SK-N-MC (cell line): ENCODE measurements around the gene SERPINA3.

Source experiments
- DNase-seq: peaks from one replicate; pipeline ENCODE4 v3.0.0-alpha.2; 2011; ENCODE audit warnings: low read depth, low spot score
- H3K27ac ChIP-seq: fragments of 200-600 bp; sonication (generic); 2 replicates; pipeline ENCODE4 v1.5.1; 2016; ENCODE audit warnings: mixed run types
- H3K36me3 ChIP-seq: fragments of 200-600 bp; sonication (generic); 2 replicates; pipeline ENCODE4 v1.6.1; 2017; ENCODE audit warnings: antibody characterized with exemption, low read length, mixed read lengths; ENCODE audit not compliant: insufficient read depth
- H3K4me3 ChIP-seq: fragments of 200-600 bp; sonication (generic); 2 replicates; pipeline ENCODE4 v1.5.1; 2016
- H3K9ac ChIP-seq: fragments of 200-600 bp; sonication (generic); 2 replicates; pipeline ENCODE4 v1.8.0; 2017; ENCODE audit warnings: mixed run types, mixed read lengths; ENCODE audit not compliant: insufficient read length
- H3K9me3 ChIP-seq: fragments of 200-600 bp; sonication (generic); 2 replicates; pipeline ENCODE4 v1.6.1; 2017; ENCODE audit warnings: low read depth, mild to moderate bottlenecking, antibody characterized with exemption, low read length, moderate library complexity, mixed read lengths
- EZH2 ChIP-seq: fragments of 200-600 bp; sonication (generic); IDR thresholded peaks from one replicate; pipeline ENCODE4 v1.6.1; 2017; ENCODE audit warnings: antibody characterized with exemption
- FOXP2 ChIP-seq: optimal IDR thresholded peaks from 2 replicates; pipeline ENCODE3; 2011; ENCODE audit warnings: mild to moderate bottlenecking, moderate library complexity; ENCODE audit not compliant: insufficient read depth; ENCODE audit errors: extremely low read length, control extremely low read depth
- POLR2AphosphoS5 ChIP-seq: IDR thresholded peaks from 2 replicates; pipeline ENCODE4 v1.6.1; 2012; ENCODE audit warnings: mild to moderate bottlenecking, low read depth, low read length, borderline replicate concordance

Gene SERPINA3

GRCh38 chr14:94649543-94650443, 37.6 kb downstream of the SERPINA3 start:
- Histone ChIP-seq H3K36me3 (no peaks in the 10 kb centered on the region), H3K9me3 (no peaks in the 10 kb centered on the region), H3K9ac (no peak overlapping the region), H3K4me3 (no peak overlapping the region), H3K27ac (no peak overlapping the region)
- no peak for TF ChIP-seq POLR2AphosphoS5
- no peak for TF ChIP-seq EZH2
- TF ChIP-seq FOXP2, result no peak
- DNase-seq, result no peak

GRCh38 chr14:94650444-94650775, 38.2 kb downstream of the SERPINA3 start:
- Histone ChIP-seq H3K27ac (no peak overlapping the region), H3K36me3 (no peaks in the 10 kb centered on the region), H3K9me3 (no peaks in the 10 kb centered on the region), H3K9ac (no peak overlapping the region), H3K4me3 (no peak overlapping the region)
- TF ChIP-seq POLR2AphosphoS5 (no peak), EZH2 (no peak)
- DNase-seq, result no peak

- DNase-seq, result no peak
- no peak overlapping the region for H3K9ac ChIP-seq
- H3K9me3 ChIP-seq, result no peaks in the 10 kb centered on the region
- H3K27ac ChIP-seq, result no peak overlapping the region
- no peak overlapping the region for H3K4me3 ChIP-seq
- H3K36me3 ChIP-seq, result no peaks in the 10 kb centered on the region
- TF ChIP-seq FOXP2 (no peak), POLR2AphosphoS5 (no peak), EZH2 (no peak)
These were observed 38.9 kb downstream of the SERPINA3 start for GRCh38 chr14:94650806-94651805.

GRCh38 chr14:94653321-94653720, 41.1 kb downstream of the SERPINA3 start:
- H3K4me3 ChIP-seq, result no peak overlapping the region
- no peak overlapping the region for H3K27ac ChIP-seq
- H3K9ac ChIP-seq, result no peak overlapping the region
- DNase-seq, result no peak
- no peaks in the 10 kb centered on the region for H3K9me3 ChIP-seq
- TF ChIP-seq POLR2AphosphoS5, result no peak
- no peak for TF ChIP-seq EZH2
- TF ChIP-seq FOXP2, result no peak
- H3K36me3 ChIP-seq, result no peaks in the 10 kb centered on the region

GRCh38 chr14:94654071-94654861, 42.1 kb downstream of the SERPINA3 start:
- no peak overlapping the region for H3K9ac ChIP-seq

GRCh38 chr14:94655169-94655710, 43.0 kb downstream of the SERPINA3 start:
- Histone ChIP-seq H3K9ac (no peak overlapping the region), H3K36me3 (no peaks in the 10 kb centered on the region), H3K27ac (no peak overlapping the region), H3K9me3 (no peaks in the 10 kb centered on the region), H3K4me3 (no peak overlapping the region)
- no peak for DNase-seq
- TF ChIP-seq FOXP2 (no peak), EZH2 (no peak), POLR2AphosphoS5 (no peak)

More at GRCh38 chr14:94654071-94654861, 42.1 kb downstream of the SERPINA3 start:
- no peaks in the 10 kb centered on the region for H3K36me3 ChIP-seq
- H3K4me3 ChIP-seq, result no peak overlapping the region
- no peak for DNase-seq
- TF ChIP-seq POLR2AphosphoS5 (no peak), FOXP2 (no peak), EZH2 (no peak)
- no peaks in the 10 kb centered on the region for H3K9me3 ChIP-seq
- H3K27ac ChIP-seq, result no peak overlapping the region

- Histone ChIP-seq H3K9me3 (no peaks in the 10 kb centered on the region), H3K4me3 (no peak overlapping the region), H3K27ac (no peak overlapping the region), H3K36me3 (no peaks in the 10 kb centered on the region), H3K9ac (no peak overlapping the region)
- DNase-seq, result no peak
- TF ChIP-seq FOXP2, result no peak
- TF ChIP-seq EZH2, result no peak
- no peak for TF ChIP-seq POLR2AphosphoS5
These were observed 43.9 kb downstream of the SERPINA3 start for GRCh38 chr14:94656043-94656442.
